Kidney epithelial cell (primary cell): ENCODE data around the gene ABTB2. TPM values are rescaled to one million over a fixed set of nuclear protein-coding genes. Genes with fewer than 3 reads are reported as not detected.
A peak's percentile ranks its signal among the peaks of the same experiment; 100 is the strongest.

Experiments used
- DNase-seq: peaks from one replicate; pipeline ENCODE4 v3.0.0-alpha.2; 2010; ENCODE audit warnings: low read depth
- H3K27me3 ChIP-seq: 2 replicates; pipeline ENCODE4 v1.6.0; 2011; ENCODE audit warnings: low read length; ENCODE audit not compliant: control insufficient read depth, insufficient read depth
- H3K36me3 ChIP-seq: 2 replicates; pipeline ENCODE4 v1.5.1; 2011; ENCODE audit warnings: low read length; ENCODE audit not compliant: control insufficient read depth, insufficient read depth
- H3K4me3 ChIP-seq: 2 replicates; pipeline ENCODE4 v1.5.1; 2011; ENCODE audit warnings: low read depth, mild to moderate bottlenecking, control low read depth, low read length
- CTCF ChIP-seq: IDR thresholded peaks from 2 replicates; pipeline ENCODE4 v1.5.1; 2011; ENCODE audit warnings: mild to moderate bottlenecking, moderate library complexity, low read length, control low read depth, inconsistent platforms; ENCODE audit not compliant: insufficient read depth, poor library complexity, severe bottlenecking
- total RNA-seq: library from RNA; depleted of rRNA; stranded (reverse); fragments of >200 nt; gene quantifications from 2 replicates; pipeline ENCODE4 v1.2.3, GENCODE V29; 2015

Gene ABTB2
- total RNA-seq, 1 donor from 2014 or later, result 26.8 TPM

DNA sequence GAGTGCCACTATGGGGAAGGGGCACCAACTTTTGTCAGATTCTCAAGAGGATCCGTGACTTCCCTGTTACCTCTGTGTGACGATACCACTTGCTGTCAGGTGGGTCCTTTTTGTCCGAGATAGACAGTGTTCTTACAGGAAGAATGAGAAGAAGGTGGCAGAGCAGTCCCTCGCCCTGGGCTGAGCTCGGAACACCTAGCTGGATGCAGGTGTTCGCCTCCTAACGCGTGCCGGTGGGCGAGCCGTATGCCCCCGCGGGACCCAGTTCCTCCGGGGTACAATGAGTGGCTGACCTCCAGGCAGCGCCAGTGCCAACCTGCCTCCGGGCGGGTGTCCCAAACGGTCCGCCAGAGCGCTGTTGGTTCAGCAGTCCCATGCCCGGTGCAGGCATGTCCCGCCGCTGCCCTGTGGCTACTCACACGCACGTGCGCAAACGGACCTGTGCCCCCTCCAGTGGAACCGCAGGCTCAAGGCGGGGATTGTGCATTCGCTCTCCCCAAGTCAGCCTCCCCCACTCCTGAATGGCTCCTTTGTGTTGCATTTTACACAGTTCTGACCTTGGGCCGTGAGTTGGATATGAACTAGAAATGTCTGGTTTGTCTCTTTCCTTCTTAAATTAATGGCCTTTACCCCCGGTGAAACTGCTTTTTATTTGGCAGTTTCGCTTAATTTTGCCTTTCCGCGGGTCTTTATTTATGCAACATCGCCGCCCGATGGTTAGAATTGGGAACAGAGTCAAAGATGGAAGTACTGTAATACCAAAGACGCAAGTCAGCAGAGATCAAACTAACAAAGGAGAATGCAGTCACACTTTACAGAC is 1.1 kb upstream of the ABTB2 start:
- no peak for DNase-seq
- H3K4me3 ChIP-seq, result peak overlapping the region; percentile 45
- H3K27me3 ChIP-seq, result no peaks in the 10 kb centered on the region
- peak; percentile 57 for TF ChIP-seq CTCF
- H3K36me3 ChIP-seq, result no peaks in the 10 kb centered on the region

GRCh38 chr11:34358258-34358727 is 483 bp upstream of the ABTB2 start:
- Histone ChIP-seq H3K4me3 (peak overlapping the region; percentile 45), H3K36me3 (no peaks in the 10 kb centered on the region), H3K27me3 (no peaks in the 10 kb centered on the region)
- DNase-seq, result no peak
- TF ChIP-seq CTCF, result no peak

DNA sequence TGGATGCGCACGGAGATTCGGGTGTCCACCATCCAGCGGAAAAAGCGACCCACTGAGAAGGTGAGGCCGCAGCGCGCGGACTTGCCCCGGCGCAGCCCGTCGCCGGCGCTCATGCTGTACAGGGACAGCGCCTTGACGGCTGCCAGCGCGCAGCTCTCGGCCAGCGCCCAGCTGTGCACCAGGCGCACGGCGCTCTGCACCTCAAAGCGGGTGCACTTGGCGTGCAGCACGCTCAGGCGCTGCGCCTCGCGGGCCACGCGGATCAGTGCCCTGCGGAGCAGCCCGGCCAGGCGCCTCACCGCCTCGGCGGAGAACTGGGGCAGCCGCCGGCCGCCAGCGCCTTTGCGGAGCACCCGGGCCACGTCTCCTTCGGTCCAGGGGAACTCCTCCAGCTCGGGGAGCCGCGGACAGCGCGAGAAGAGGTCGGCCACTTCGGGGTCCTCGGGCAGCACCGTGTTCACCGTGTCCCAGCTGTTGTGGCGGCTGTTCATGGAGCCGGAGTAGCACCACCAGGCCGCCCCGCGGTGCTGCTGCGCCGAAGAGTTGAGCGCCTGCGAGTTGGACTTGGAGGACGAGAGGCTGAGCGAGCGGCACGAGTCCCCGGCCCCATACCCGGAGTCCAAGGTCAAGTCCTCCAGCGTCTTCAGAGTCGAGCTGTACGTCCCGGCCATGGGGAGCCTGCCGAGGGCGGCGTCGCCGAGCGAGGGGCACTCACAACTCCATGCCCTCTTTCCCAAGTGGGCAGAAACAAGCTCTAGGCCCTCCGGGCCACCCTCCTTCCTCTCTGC is 703 bp downstream of the ABTB2 start:
- no peak for DNase-seq
- Histone ChIP-seq H3K36me3 (no peaks in the 10 kb centered on the region), H3K27me3 (no peaks in the 10 kb centered on the region), H3K4me3 (peak overlapping the region; percentile 75)
- TF ChIP-seq CTCF, result no peak

- Histone ChIP-seq H3K4me3 (peak overlapping the region; percentile 75), H3K36me3 (no peaks in the 10 kb centered on the region), H3K27me3 (no peaks in the 10 kb centered on the region)
- no peak for TF ChIP-seq CTCF
- no peak for DNase-seq
Measured at GRCh38 chr11:34356576-34356912, 1.3 kb downstream of the ABTB2 start.

DNA sequence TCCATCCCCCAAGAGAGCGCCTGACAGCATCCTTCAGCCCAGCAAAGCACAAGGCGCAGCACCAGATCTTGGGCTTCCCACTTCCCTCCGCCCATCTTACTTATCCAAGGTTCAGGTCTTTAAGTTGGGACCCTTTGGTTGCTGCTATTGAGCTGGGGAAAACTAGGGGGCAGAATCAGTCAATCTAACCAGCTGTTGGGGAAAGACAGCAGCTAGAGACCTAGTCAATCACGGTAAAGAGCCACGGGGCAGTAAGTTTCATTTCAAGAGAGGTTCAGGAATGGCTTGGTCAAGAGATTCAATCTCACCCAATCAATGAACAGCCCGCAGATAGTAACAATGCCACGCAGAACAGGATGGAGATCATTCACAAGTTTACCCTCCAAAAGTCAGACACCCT is 1.7 kb downstream of the ABTB2 start:
- no peaks in the 10 kb centered on the region for H3K36me3 ChIP-seq
- no peaks in the 10 kb centered on the region for H3K27me3 ChIP-seq
- peak overlapping the region; percentile 75 for H3K4me3 ChIP-seq
- DNase-seq, result no peak
- TF ChIP-seq CTCF, result peak; percentile 14
